ENCODE data around the gene TRIM41. TPM values are rescaled to one million over a fixed set of nuclear protein-coding genes. Genes with fewer than 3 reads are reported as not detected.
A peak's percentile ranks its signal among the peaks of the same experiment; 100 is the strongest.

The TRIM41 gene
- total and polyA plus RNA-seq, 9 of the 15 experiments (the other 6 are each of a cell fraction or from before 2014, with no cell fraction given), result 1.8 to 47.6 (median 20.9) TPM

GRCh38 chr5:181187500-181188213 lies 35.4 kb upstream of the TRIM41 start (continued):
- TF ChIP-seq CHD7 (IDR thresholded peaks at IDR 0.05; ENCODE audit: low read depth, low read length) (no peak), JUNB (CRISPR knock-in tag; conservative IDR thresholded peaks at IDR 0.05) (no peak), ZNF282 (CRISPR knock-in tag; IDR thresholded peaks at IDR 0.05) (no peak), CTCF (IDR thresholded peaks at IDR 0.05 in 2 of 3, conservative IDR thresholded peaks at IDR 0.05 in 1 of 3; ENCODE audit: insufficient read depth in 2 of 3, low read depth in 1 of 3, low read length in 3 of 3) (peak; percentile 38 to 46 (median 40); a peak in 4 of 6 replicates), RUNX1 (IDR thresholded peaks at IDR 0.05; ENCODE audit: low read depth) (0 out of 2 replicates have a peak, but pooled peaks have one; percentile 38), POLR2A (conservative IDR thresholded peaks at IDR 0.05) (peak; percentile 33; the same call in 1 of the 2 replicates), L3MBTL2 (IDR thresholded peaks at IDR 0.05) (peak; percentile 68), ETV6 (IDR thresholded peaks at IDR 0.05; ENCODE audit: borderline replicate concordance in 1 of 2, low read depth in 2 of 2, low read length in 1 of 2) (0 out of 4 replicates have a peak, but pooled peaks of 1 of the 2 experiments have one; percentile 33), ETV6 (CRISPR knock-in tag; IDR thresholded peaks at IDR 0.05; ENCODE audit: borderline replicate concordance) (peak; percentile 68; the same call in 1 of the 2 replicates), CEBPZ (IDR thresholded peaks at IDR 0.05; ENCODE audit: borderline replicate concordance, low read depth, low read length) (no peak), BCOR (IDR thresholded peaks at IDR 0.05) (0 out of 2 replicates have a peak, but pooled peaks have one; percentile 3)

All from K562 (cell line).